T-helper 1 cell treated with Interleukin-12 subunit alpha and Interleukin-12 subunit beta and Interleukin-4 antibody, amounts not matched to agents 30 μg/mL and 1 μg/mL, for 36 hours (primary cell): ENCODE results near the gene SLIT3.
"Not testable (repeated sequence)": the region's sequence is repeated elsewhere in the genome, so short reads cannot be mapped to it uniquely, and the experiment has no call there.

Experiments
- H3K27ac Mint-ChIP-seq: one replicate; pipeline ENCODE4 v1.8.0; 2021; ENCODE audit warnings: mild to moderate bottlenecking, mixed read lengths
- H3K27me3 Mint-ChIP-seq: one replicate; pipeline ENCODE4 v1.8.0; 2021; ENCODE audit warnings: low read depth, mixed read lengths
- H3K36me3 Mint-ChIP-seq: one replicate; pipeline ENCODE4 v1.8.0; 2021; ENCODE audit warnings: low read depth, mixed read lengths
- H3K4me1 Mint-ChIP-seq: one replicate; pipeline ENCODE4 v1.8.0; 2021; ENCODE audit warnings: low read depth, mixed read lengths
- H3K4me3 Mint-ChIP-seq: one replicate; pipeline ENCODE4 v1.8.0; 2021; ENCODE audit warnings: mild to moderate bottlenecking, moderate library complexity, mixed read lengths
- H3K9me3 Mint-ChIP-seq: one replicate; pipeline ENCODE4 v1.8.0; 2021; ENCODE audit warnings: mixed read lengths

Gene SLIT3

GRCh38 chr5:168655316-168655715, 645.6 kb downstream of the SLIT3 start:
- no peaks in the 10 kb centered on the region for H3K36me3 Mint-ChIP-seq
- no peak overlapping the region for H3K4me3 Mint-ChIP-seq
- H3K9me3 Mint-ChIP-seq, result no peaks in the 10 kb centered on the region
- H3K27ac Mint-ChIP-seq, result no peak overlapping the region
- H3K27me3 Mint-ChIP-seq, result peaks cover 6% of the 10 kb centered on the region
- H3K4me1 Mint-ChIP-seq, result no peaks in the 10 kb centered on the region

GRCh38 chr5:168654211-168654721, 646.7 kb downstream of the SLIT3 start:
- Mint-ChIP-seq H3K27ac (no peak overlapping the region), H3K27me3 (peaks cover 6% of the 10 kb centered on the region), H3K4me1 (no peaks in the 10 kb centered on the region), H3K9me3 (no peaks in the 10 kb centered on the region), H3K36me3 (no peaks in the 10 kb centered on the region), H3K4me3 (no peak overlapping the region)

- H3K36me3 Mint-ChIP-seq, result no peaks in the 10 kb centered on the region
- no peak overlapping the region for H3K27ac Mint-ChIP-seq
- H3K9me3 Mint-ChIP-seq, result no peaks in the 10 kb centered on the region
- no peak overlapping the region for H3K4me3 Mint-ChIP-seq
- H3K27me3 Mint-ChIP-seq, result peaks cover 6% of the 10 kb centered on the region
- no peaks in the 10 kb centered on the region for H3K4me1 Mint-ChIP-seq
Observed at GRCh38 chr5:168653626-168654025, 647.3 kb downstream of the SLIT3 start.

GRCh38 chr5:168651648-168652047, 649.3 kb downstream of the SLIT3 start:
- no peaks in the 10 kb centered on the region for H3K4me1 Mint-ChIP-seq
- H3K27ac Mint-ChIP-seq, result no peak overlapping the region
- no peaks in the 10 kb centered on the region for H3K36me3 Mint-ChIP-seq
- H3K27me3 Mint-ChIP-seq, result peaks cover 6% of the 10 kb centered on the region
- H3K4me3 Mint-ChIP-seq, result no peak overlapping the region
- H3K9me3 Mint-ChIP-seq, result no peaks in the 10 kb centered on the region

GRCh38 chr5:168649306-168649705, 651.6 kb downstream of the SLIT3 start:
- Mint-ChIP-seq H3K27me3 (peaks cover 6% of the 10 kb centered on the region), H3K4me1 (no peaks in the 10 kb centered on the region), H3K36me3 (no peaks in the 10 kb centered on the region), H3K9me3 (no peaks in the 10 kb centered on the region), H3K27ac (no peak overlapping the region), H3K4me3 (no peak overlapping the region)

GRCh38 chr5:168648576-168648975, 652.4 kb downstream of the SLIT3 start:
- no peak overlapping the region for H3K27ac Mint-ChIP-seq
- peaks cover 6% of the 10 kb centered on the region for H3K27me3 Mint-ChIP-seq
- H3K4me3 Mint-ChIP-seq, result no peak overlapping the region
- H3K4me1 Mint-ChIP-seq, result no peaks in the 10 kb centered on the region
- H3K36me3 Mint-ChIP-seq, result no peaks in the 10 kb centered on the region
- no peaks in the 10 kb centered on the region for H3K9me3 Mint-ChIP-seq

- Mint-ChIP-seq H3K27ac (no peak overlapping the region), H3K9me3 (no peaks in the 10 kb centered on the region), H3K4me3 (no peak overlapping the region), H3K36me3 (no peaks in the 10 kb centered on the region), H3K4me1 (no peaks in the 10 kb centered on the region), H3K27me3 (peaks cover 6% of the 10 kb centered on the region)
Observed at GRCh38 chr5:168648016-168648415, 652.9 kb downstream of the SLIT3 start.

GRCh38 chr5:168647083-168647482, 653.9 kb downstream of the SLIT3 start:
- H3K27me3 Mint-ChIP-seq, result peaks cover 6% of the 10 kb centered on the region
- no peaks in the 10 kb centered on the region for H3K4me1 Mint-ChIP-seq

GRCh38 chr5:168646335-168646734, 654.6 kb downstream of the SLIT3 start:
- H3K27ac Mint-ChIP-seq, result no peak overlapping the region
- H3K27me3 Mint-ChIP-seq, result peaks cover 6% of the 10 kb centered on the region
- H3K9me3 Mint-ChIP-seq, result no peaks in the 10 kb centered on the region
- H3K36me3 Mint-ChIP-seq, result no peaks in the 10 kb centered on the region
- no peaks in the 10 kb centered on the region for H3K4me1 Mint-ChIP-seq
- no peak overlapping the region for H3K4me3 Mint-ChIP-seq

More at GRCh38 chr5:168647083-168647482, 653.9 kb downstream of the SLIT3 start:
- H3K9me3 Mint-ChIP-seq, result no peaks in the 10 kb centered on the region
- no peaks in the 10 kb centered on the region for H3K36me3 Mint-ChIP-seq
- H3K27ac Mint-ChIP-seq, result no peak overlapping the region
- no peak overlapping the region for H3K4me3 Mint-ChIP-seq

GRCh38 chr5:168645195-168645594, 655.7 kb downstream of the SLIT3 start:
- Mint-ChIP-seq H3K27me3 (no peaks in the 10 kb centered on the region), H3K4me1 (no peaks in the 10 kb centered on the region), H3K4me3 (no peak overlapping the region), H3K27ac (no peak overlapping the region), H3K36me3 (no peaks in the 10 kb centered on the region), H3K9me3 (no peaks in the 10 kb centered on the region)

- Mint-ChIP-seq H3K4me3 (no peak overlapping the region), H3K27me3 (no peaks in the 10 kb centered on the region), H3K27ac (no peak overlapping the region), H3K4me1 (no peaks in the 10 kb centered on the region), H3K9me3 (no peaks in the 10 kb centered on the region), H3K36me3 (no peaks in the 10 kb centered on the region)
Observed at GRCh38 chr5:168642019-168642418, 658.9 kb downstream of the SLIT3 start.

- not testable (repeated sequence) for H3K27ac Mint-ChIP-seq, H3K4me1 Mint-ChIP-seq, H3K9me3 Mint-ChIP-seq, H3K4me3 Mint-ChIP-seq, H3K27me3 Mint-ChIP-seq, H3K36me3 Mint-ChIP-seq
Observed at GRCh38 chr5:168638846-168639245, 662.1 kb downstream of the SLIT3 start.

GRCh38 chr5:168637793-168638192, 663.1 kb downstream of the SLIT3 start:
- Mint-ChIP-seq H3K36me3 (no peaks in the 10 kb centered on the region), H3K4me1 (no peaks in the 10 kb centered on the region), H3K27me3 (peaks cover 7% of the 10 kb centered on the region), H3K27ac (no peak overlapping the region), H3K4me3 (no peak overlapping the region), H3K9me3 (no peaks in the 10 kb centered on the region)

GRCh38 chr5:168637281-168637680, 663.7 kb downstream of the SLIT3 start:
- Mint-ChIP-seq H3K27me3 (peaks cover 11% of the 10 kb centered on the region), H3K36me3 (no peaks in the 10 kb centered on the region), H3K27ac (no peak overlapping the region), H3K4me1 (no peaks in the 10 kb centered on the region), H3K4me3 (no peak overlapping the region), H3K9me3 (no peaks in the 10 kb centered on the region)

GRCh38 chr5:168630958-168631357, 670.0 kb downstream of the SLIT3 start:
- H3K36me3 Mint-ChIP-seq, H3K9me3 Mint-ChIP-seq, H3K27ac Mint-ChIP-seq, H3K4me1 Mint-ChIP-seq, H3K4me3 Mint-ChIP-seq: not testable (repeated sequence)
- H3K27me3 Mint-ChIP-seq, result peaks cover 18% of the 10 kb centered on the region

- Mint-ChIP-seq H3K36me3 (no peaks in the 10 kb centered on the region), H3K27me3 (peaks cover 3% of the 10 kb centered on the region), H3K9me3 (peaks cover under 1% of the 10 kb centered on the region)
Observed at GRCh38 chr5:168624850-168625364, 676.0 kb downstream of the SLIT3 start.

More at GRCh38 chr5:168624850-168625364, 676.0 kb downstream of the SLIT3 start:
- Mint-ChIP-seq H3K4me3 (no peak overlapping the region), H3K27ac (no peak overlapping the region), H3K4me1 (no peaks in the 10 kb centered on the region)
